ENCODE measurements around the gene CSRP2.

DNA sequence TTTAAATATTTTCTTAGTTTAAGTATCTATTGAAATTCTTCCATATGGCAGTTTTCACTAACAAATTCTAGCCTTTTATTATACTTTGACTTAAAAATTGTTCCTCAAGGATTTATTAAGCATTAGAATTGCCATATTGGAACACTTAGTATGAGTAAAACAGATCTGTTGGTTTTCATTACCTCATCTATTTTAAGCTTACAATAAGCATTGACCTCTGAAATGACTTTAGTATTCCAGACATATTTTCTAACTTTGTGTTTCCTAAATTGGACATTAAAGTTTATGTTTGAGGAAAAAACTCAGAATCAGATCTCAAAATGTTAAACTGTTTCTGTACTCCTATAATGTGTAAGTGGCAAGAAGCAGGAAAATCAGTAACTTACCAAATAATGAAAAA is 48.4 kb downstream of the CSRP2 start:
- TF ChIP-seq, protein P1, sequence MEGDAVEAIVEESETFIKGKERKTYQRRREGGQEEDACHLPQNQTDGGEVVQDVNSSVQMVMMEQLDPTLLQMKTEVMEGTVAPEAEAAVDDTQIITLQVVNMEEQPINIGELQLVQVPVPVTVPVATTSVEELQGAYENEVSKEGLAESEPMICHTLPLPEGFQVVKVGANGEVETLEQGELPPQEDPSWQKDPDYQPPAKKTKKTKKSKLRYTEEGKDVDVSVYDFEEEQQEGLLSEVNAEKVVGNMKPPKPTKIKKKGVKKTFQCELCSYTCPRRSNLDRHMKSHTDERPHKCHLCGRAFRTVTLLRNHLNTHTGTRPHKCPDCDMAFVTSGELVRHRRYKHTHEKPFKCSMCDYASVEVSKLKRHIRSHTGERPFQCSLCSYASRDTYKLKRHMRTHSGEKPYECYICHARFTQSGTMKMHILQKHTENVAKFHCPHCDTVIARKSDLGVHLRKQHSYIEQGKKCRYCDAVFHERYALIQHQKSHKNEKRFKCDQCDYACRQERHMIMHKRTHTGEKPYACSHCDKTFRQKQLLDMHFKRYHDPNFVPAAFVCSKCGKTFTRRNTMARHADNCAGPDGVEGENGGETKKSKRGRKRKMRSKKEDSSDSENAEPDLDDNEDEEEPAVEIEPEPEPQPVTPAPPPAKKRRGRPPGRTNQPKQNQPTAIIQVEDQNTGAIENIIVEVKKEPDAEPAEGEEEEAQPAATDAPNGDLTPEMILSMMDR (IDR thresholded peaks at IDR 0.05): no peak
- TF ChIP-seq EP300 (IDR thresholded peaks at IDR 0.05): no peak

Measured in stomach (tissue), 4 donors.